Endometrium (tissue), 2 donors: ENCODE data around the gene PTCSC3.

Source experiments
- FAIRE-seq: peaks from 2 replicates; lab custom pipeline; 2012; peaks lifted over from hg19 to GRCh38; lab: Jason Lieb, UNC
- donor health status: control.
- donor health status: control.

Gene PTCSC3

GRCh38 chr14:36176524-36176923 is at the start of gene PTCSC3:
TSS of gene PTCSC3 (minus strand) at chr14:36176722.
- no peak for FAIRE-seq

- FAIRE-seq, result no peak
These were observed 49.6 kb upstream of the PTCSC3 start for GRCh38 chr14:36226164-36226563.

DNA sequence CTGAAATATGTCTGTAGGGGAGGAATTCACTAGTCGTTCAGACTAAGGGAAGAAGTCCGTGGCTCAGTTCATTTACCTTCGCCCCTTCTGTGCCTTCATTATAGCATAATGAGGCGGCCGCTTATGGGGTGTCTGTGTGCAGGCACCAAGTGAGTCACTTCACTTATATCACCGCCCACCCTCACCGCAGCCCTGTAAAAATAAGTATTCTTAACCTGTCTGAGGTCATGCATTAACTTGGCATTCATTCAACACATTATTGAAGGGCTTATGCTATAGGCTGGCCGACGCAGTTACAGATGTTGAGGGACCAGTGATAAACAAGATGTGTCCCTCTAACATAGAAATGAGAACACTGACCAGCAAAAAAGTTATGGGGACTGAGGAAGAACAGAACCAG is 47.7 kb upstream of the PTCSC3 start:
- no peak for FAIRE-seq

GRCh38 chr14:36223558-36223957 is 47.0 kb upstream of the PTCSC3 start:
- FAIRE-seq, result no peak

GRCh38 chr14:36222952-36223468 is 46.5 kb upstream of the PTCSC3 start:
- FAIRE-seq, result no peak

DNA sequence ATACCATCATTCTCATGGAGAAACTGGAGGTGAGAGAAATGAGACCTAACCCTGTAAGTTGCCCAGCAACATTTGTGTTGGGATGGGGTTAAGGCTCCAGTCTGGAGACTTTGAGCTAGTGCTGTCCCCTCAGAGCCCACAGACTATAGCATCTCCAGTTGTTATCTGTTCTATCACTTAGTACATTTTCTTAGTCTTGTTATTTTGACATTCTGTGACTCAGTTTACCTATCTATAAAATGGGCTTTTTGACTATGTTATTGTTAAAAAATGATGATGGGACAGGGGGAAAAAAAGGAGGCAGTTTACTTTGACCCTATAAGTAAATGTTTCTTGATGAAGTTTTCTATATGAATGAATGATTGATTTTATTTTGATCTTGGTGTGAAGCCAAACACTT is 45.8 kb upstream of the PTCSC3 start:
- no peak for FAIRE-seq

DNA sequence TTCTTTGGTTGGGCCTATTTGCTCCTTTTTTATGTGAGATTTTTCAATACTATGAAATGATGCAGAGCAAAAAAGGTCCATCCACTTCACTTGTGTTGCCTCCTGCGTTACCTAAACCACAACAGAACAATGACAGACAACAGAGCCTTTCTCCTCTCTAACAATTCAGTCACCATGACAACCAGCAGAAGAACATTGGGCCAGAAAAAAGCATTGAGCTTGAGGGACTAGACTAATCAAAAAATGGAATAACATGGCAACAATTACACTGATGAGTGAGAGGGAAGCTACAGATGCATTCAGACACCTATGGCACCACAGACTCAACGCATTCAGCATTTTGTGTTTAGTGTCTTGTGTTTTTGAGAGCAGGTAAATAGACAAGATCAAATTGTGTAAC is 44.6 kb upstream of the PTCSC3 start:
- FAIRE-seq, result no peak

GRCh38 chr14:36217732-36218131 is 41.2 kb upstream of the PTCSC3 start:
- FAIRE-seq, result no peak

DNA sequence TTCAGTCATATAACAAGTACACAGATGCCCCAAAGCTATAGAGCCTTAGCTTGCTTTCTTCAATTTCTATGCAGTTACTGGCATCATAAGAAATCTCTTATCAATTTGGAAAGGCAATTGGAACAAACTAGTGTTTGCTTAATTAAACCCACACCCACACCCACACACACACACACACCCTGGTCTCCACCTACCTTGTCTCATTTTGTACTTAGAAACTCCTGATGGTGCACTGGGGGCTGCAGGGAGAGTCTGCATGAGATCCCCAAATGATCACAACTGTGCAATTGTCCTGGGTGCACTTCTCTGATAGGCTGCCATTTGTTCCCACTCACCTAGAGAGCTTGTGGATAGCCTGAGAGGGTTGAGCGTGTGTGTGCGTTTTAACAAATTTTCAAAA is 40.5 kb upstream of the PTCSC3 start:
- no peak for FAIRE-seq

GRCh38 chr14:36215217-36215598 is 38.7 kb upstream of the PTCSC3 start:
- FAIRE-seq, result no peak

GRCh38 chr14:36214476-36215216 is 38.1 kb upstream of the PTCSC3 start:
- FAIRE-seq, result no peak

DNA sequence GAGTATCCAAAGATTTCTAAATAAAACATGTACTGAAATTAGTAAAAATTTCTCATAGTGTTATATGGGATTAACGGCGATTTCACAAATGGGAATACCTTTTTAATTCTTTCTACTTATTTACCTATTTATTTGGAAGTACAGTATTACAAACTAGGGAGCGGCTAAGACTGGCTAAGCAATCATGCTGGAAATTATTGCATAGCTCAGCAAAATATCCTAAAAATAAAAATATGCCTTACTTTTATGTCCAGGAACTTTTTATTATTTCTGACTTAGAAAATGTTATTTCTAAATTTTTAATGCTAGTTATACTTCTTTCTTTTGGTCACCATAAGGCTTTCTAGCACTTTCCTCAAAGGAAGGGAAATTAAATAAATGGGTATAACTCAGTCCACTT is 36.5 kb upstream of the PTCSC3 start:
- no peak for FAIRE-seq

GRCh38 chr14:36212577-36212976 is 36.1 kb upstream of the PTCSC3 start:
- FAIRE-seq, result no peak

- no peak for FAIRE-seq
These were observed 32.3 kb upstream of the PTCSC3 start for GRCh38 chr14:36208690-36209278.

DNA sequence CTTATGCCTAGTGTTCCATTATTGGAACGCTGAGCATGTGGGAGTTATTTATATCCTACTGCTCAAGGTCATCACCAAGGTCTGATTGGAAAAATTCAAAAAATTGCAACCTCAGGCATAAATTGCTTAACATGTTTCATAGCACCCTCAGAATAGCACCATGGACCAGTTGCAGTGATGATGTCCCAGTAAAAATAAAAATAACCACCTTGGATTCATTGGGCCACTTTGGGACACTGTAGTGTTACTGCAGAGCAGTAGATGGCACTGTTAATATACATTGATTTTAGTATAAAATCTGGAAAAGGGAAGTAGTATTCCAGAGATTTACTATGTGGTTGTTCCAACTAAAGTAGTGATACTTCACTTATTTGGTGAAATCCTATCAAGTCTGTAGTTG is 31.0 kb upstream of the PTCSC3 start:
- no peak for FAIRE-seq

GRCh38 chr14:36204461-36205073 is 28.0 kb upstream of the PTCSC3 start:
- FAIRE-seq, result no peak

GRCh38 chr14:36198378-36198777 is 21.9 kb upstream of the PTCSC3 start:
- no peak for FAIRE-seq

DNA sequence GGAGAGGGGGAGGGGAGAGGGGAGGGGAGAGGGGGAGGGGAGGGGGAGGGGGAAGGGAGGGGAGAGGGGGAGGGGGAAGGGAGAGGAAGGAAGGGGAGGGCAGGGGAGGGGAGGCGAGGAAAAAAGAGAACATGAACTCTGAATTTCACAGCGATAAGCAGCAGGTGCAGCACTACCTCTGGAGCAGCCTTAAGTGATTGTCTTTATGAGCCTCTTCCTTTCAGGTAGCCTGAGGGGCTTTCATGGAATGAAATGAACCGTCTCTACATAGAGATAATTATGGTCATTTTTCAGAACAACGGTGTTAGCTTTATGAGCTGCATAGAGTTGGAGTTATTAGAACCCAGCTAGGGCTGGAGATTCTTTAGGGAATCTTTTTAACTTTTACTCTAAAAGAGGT is 18.1 kb upstream of the PTCSC3 start:
- no peak for FAIRE-seq

GRCh38 chr14:36192530-36192929 is 16.0 kb upstream of the PTCSC3 start:
- FAIRE-seq, result no peak

DNA sequence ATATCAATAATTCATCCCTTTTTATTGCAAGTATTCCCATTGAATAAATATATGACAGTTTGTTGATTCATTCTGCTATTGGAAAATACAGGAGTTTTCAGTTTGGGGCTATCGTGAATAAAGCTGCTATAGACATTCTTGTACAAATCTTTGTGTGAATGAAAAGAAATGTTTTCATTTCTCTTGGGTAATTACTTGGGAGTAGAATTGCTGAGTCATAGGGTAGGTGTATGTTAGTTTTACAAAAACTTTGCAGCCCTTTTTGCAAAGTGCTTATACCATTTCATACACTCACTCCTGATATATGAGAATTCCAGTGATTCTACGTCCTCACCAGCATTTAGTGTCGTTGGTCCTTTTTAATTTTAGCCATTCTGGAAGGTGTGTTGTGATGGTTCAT is 6.9 kb upstream of the PTCSC3 start:
- no peak for FAIRE-seq

GRCh38 chr14:36181417-36181816 is 4.9 kb upstream of the PTCSC3 start:
- FAIRE-seq, result no peak

GRCh38 chr14:36177489-36177888 is 967 bp upstream of the PTCSC3 start:
- no peak for FAIRE-seq

- FAIRE-seq, result no peak
These were observed 1.6 kb downstream of the PTCSC3 start for GRCh38 chr14:36174767-36175424.
